ENCODE results near the gene CARD14. TPM values are rescaled to one million over a fixed set of nuclear protein-coding genes. Genes with fewer than 3 reads are reported as not detected.

CARD14 gene
- polyA plus RNA-seq, 3 donors: 0.11 to 0.27 (median 0.16) TPM

DNA sequence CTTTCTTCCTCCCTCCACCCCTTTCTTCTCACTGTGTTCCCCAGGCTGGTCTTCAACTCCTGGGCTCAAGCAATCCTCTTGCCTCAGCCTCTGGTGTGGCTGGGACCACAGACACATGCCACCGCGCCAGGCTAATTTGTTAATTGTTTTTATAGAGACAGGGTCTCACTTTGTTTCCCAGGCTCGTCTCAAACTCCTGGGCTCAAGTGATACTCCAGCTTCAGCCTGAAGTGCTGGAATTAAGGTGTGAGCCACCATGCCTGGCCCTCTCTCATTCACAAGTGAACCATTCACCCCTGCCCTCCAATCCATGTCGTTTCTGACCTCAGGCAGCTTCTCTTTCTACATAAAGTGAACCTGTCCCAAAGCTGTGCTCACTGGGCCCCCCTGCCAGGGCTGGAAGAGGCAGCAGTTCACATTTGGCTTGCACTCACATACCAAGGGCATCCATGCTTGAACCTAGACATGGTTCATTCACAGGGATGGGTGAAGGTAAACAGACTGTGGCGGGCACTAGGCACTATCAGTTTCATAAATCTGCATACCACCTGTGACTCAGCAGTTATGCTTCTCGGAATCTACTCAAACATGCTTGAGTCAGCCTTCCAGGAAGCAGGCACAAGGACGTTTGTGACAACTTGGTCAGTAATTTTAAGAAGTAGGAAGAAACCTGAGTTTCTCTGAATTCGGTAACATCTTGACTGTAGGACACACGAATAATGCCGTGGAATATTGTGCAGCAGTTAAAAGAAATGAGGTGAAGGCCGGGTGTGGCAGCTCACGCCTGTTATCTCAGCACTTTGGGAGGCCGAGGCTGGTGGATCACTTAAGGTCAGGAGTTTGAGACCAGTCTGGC, 84.8 kb downstream of the CARD14 start:
- intact Hi-C loops (cut with micrococcal nuclease): loop anchor here (5.0 kb wide), 3 partner anchors 37 to 62 kb away; no protein-coding TSS in a partner anchor
- Mint-ChIP-seq H3K9me3 (no peaks in the 10 kb centered on the region), H3K27ac (peak overlapping the region; percentile 86 to 94 (median 91)), H3K36me3 (peaks cover 0 to 4% of the 10 kb centered on the region in 2 donors), H3K27me3 (ENCODE audit: low read depth in 3 of 3) (peaks cover 5 to 27% (median 13%) of the 10 kb centered on the region in 3 donors), H3K4me3 (peak overlapping the region; percentile 47 to 74), H3K4me1 (peaks cover 39% of the 10 kb centered on the region)
- no peaks in the 10 kb centered on the region for H3K27me3 ChIP-seq (ENCODE audit: control insufficient read depth in 2 of 2, insufficient read depth in 2 of 2, low read length in 2 of 2)
- TF ChIP-seq CTCF (IDR thresholded peaks at IDR 0.05): no peak
- H3K4me3 ChIP-seq (replicated peaks in 1 of 3; ENCODE audit: low read depth in 2 of 3, low read length in 3 of 3): peak overlapping the region in 1 of 3 experiments; percentile 65
- 26% methylated on average over 9 of the region's 13 CpGs for WGBS (ENCODE audit: insufficient coverage)
- H4K20me1 ChIP-seq (ENCODE audit: insufficient read depth, low read length): peaks cover 6% of the 10 kb centered on the region
- no peaks in the 10 kb centered on the region for H3K79me2 ChIP-seq (ENCODE audit: insufficient read depth, low read length)
- H3K9me3 ChIP-seq (replicated peaks in 1 of 2; ENCODE audit: control insufficient read depth in 1 of 2, insufficient read depth in 1 of 2, low read length in 2 of 2): no peaks in the 10 kb centered on the region
- H2AFZ ChIP-seq (ENCODE audit: insufficient read depth, low read depth, low read length, poor library complexity, severe bottlenecking): peak overlapping the region; percentile 53
- no peaks in the 10 kb centered on the region for H3K36me3 ChIP-seq (replicated peaks in 1 of 2; ENCODE audit: control insufficient read depth in 1 of 2, insufficient read depth in 2 of 2, low read length in 2 of 2)
- peaks cover 26 to 27% of the 10 kb centered on the region in 2 donors for H3K4me1 ChIP-seq (ENCODE audit: control insufficient read depth in 1 of 2, insufficient read depth in 2 of 2, low read length in 2 of 2)
- H3K9ac ChIP-seq (ENCODE audit: insufficient read depth, low read length, poor library complexity, severe bottlenecking): peak overlapping the region; percentile 15
- peak overlapping the region; percentile 74 for H3K4me2 ChIP-seq (replicated peaks; ENCODE audit: extremely low read depth, low read length, poor library complexity, severe bottlenecking)
- H3K27ac ChIP-seq (ENCODE audit: low read depth in 1 of 2, low read length in 2 of 2): peak overlapping the region; percentile 65 to 81
- DNase-seq: peak; percentile 71 to 85 (median 84)

DNA sequence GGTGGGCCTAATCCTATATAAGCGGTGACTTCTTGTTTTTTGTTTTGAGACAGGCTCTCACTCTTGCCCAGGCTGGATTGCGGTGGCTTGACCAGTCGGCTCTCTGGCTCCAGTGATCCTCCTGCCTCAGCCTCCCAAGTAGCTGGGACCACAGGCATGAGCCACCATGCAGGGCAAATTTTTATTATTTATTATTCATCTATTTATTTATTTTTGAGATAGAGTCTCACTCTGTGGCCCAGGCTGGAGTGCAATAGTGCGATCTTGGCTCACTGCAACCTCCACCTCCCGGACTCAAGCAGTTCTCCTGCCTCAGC, 86.2 kb downstream of the CARD14 start:
- Histone ChIP-seq H3K4me3 (replicated peaks in 1 of 3; ENCODE audit: low read depth in 2 of 3, low read length in 3 of 3) (no peak overlapping the region), H3K79me2 (ENCODE audit: insufficient read depth, low read length) (peaks cover under 1% of the 10 kb centered on the region), H3K4me1 (ENCODE audit: control insufficient read depth in 1 of 2, insufficient read depth in 2 of 2, low read length in 2 of 2) (peaks cover 29 to 31% of the 10 kb centered on the region in 2 donors), H3K27ac (ENCODE audit: low read depth in 1 of 2, low read length in 2 of 2) (no peak overlapping the region), H3K36me3 (replicated peaks in 1 of 2; ENCODE audit: control insufficient read depth in 1 of 2, insufficient read depth in 2 of 2, low read length in 2 of 2) (no peaks in the 10 kb centered on the region), H2AFZ (ENCODE audit: insufficient read depth, low read depth, low read length, poor library complexity, severe bottlenecking) (no peak overlapping the region), H3K4me2 (replicated peaks; ENCODE audit: extremely low read depth, low read length, poor library complexity, severe bottlenecking) (no peak overlapping the region), H3K9me3 (replicated peaks in 1 of 2; ENCODE audit: control insufficient read depth in 1 of 2, insufficient read depth in 1 of 2, low read length in 2 of 2) (no peaks in the 10 kb centered on the region), H4K20me1 (ENCODE audit: insufficient read depth, low read length) (peaks cover 6% of the 10 kb centered on the region), H3K27me3 (ENCODE audit: control insufficient read depth in 2 of 2, insufficient read depth in 2 of 2, low read length in 2 of 2) (no peaks in the 10 kb centered on the region), H3K9ac (ENCODE audit: insufficient read depth, low read length, poor library complexity, severe bottlenecking) (no peak overlapping the region)
- TF ChIP-seq CTCF (IDR thresholded peaks at IDR 0.05): no peak
- no peaks in the 10 kb centered on the region for H3K9me3 Mint-ChIP-seq
- peaks cover 42% of the 10 kb centered on the region for H3K4me1 Mint-ChIP-seq
- H3K4me3 Mint-ChIP-seq: no peak overlapping the region
- peaks cover 0 to 4% of the 10 kb centered on the region in 2 donors for H3K36me3 Mint-ChIP-seq
- no peak overlapping the region for H3K27ac Mint-ChIP-seq
- intact Hi-C loops (cut with micrococcal nuclease): no loop called here
- H3K27me3 Mint-ChIP-seq (ENCODE audit: low read depth in 3 of 3): peaks cover 5 to 28% (median 12%) of the 10 kb centered on the region in 3 donors
- no peak for DNase-seq
- 85% methylated on average over 3 of the region's 5 CpGs for WGBS (ENCODE audit: insufficient coverage)
